ENCODE measurements around the gene KRT71.

Gene KRT71

DNA sequence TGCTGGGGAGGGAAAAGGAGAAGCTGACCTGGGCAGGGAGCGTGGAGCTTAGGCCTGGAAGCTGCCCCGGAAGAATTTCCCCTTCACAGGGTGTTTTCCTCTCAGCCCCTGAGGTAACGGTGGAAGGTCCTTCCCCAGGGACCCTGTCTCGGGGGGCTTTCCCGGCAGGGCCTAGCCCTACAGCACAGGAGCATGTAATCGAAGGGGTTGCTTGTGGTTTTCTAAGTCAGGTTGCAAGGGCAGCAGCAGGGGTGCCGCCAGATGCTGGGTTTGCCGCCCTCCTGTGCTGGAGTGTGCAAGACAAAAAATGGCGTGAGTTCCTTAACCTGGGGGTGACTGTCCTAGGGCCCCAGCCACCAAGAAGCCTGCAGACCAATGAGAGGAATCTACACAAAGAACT lies 22.3 kb upstream of the KRT71 start:
- DNase-seq (ENCODE audit: low spot score) = no peak

DNA sequence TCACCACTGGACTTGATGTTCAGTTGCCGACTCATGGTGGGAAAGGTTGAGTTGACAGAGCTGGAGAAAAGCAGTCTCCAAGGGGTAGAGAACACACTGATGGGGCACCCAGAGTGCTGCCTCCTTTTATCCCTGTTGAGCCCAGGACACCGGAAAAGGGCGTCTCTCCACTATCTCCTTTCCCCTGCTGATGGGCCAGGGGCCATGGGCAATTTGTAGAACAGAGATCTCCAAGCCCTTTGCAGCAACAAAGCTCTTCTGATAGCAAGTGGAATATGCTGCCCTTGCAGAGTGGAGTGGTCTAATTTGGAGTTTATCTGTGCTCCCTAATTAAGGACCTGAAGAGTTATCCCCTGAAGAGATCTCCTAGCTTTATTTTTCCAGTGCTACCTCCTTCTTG lies 20.8 kb upstream of the KRT71 start, which contains the start of gene KRT74:
Gene KRT74 (minus strand): TSS at position 101 of the 400 bp plus-strand sequence. CDS start 66 bp downstream, at position 35.
- no peak for DNase-seq (ENCODE audit: low spot score)

DNA sequence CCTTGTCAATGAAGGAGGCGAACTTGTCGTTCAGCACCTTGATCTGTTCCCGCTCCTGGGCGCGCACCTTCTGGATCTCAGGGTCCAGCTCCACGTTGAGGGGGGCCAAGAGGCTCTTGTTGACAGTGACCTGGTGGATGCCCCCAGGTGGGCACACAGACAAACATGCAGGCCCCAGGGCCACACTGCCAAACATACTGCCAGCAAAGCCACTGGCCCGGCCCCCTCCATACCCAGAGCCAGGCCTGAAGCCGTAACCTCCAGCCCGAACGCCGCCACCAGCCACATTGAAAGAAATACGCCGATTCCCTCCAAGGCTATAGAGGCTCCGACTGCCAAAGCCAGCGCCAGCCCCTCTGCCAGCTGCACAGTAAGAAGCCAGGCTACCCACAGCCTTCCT lies 20.4 kb upstream of the KRT71 start:
- DNase-seq (ENCODE audit: low spot score) = no peak

DNA sequence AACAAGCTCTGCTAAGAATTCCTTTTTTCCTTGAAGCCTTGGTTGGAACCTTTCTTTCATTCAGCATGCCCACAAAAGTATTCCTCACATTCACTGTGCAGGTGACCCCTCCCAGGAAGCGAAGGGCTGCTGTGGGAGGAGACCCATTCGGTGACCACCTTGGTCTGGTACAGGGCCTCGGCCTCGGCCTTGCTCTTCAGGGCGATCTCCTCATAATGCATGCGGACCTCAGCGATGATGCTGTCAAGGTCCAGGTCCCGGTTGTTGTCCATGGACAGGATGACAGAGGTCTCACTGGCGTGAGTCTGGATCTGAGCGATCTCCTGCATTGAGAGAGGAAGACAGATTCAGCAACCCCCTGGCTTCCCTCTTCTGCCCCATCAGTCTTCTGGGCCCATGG lies 17.6 kb upstream of the KRT71 start:
- DNase-seq (ENCODE audit: low spot score) = no peak

DNA sequence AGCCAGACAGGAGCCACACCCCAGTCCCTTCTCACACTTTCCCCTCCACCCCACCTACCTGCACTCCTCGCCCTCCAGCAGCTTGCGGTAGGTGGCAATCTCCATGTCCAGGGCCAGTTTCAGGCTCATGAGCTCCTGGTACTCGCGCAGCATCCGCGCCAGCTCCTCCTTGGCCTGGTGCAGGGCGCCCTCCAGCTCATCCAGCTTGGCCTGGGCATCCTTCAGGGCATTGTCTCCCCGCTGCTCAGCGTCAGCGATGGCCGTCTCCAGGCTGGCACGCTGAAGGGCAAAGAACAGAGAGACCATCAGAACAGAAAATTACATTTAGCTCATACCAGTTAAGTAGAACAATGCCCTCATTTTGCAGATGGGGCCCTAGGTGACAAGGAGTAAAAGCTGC lies 15.2 kb upstream of the KRT71 start:
- DNase-seq (ENCODE audit: low spot score) = no peak

DNA sequence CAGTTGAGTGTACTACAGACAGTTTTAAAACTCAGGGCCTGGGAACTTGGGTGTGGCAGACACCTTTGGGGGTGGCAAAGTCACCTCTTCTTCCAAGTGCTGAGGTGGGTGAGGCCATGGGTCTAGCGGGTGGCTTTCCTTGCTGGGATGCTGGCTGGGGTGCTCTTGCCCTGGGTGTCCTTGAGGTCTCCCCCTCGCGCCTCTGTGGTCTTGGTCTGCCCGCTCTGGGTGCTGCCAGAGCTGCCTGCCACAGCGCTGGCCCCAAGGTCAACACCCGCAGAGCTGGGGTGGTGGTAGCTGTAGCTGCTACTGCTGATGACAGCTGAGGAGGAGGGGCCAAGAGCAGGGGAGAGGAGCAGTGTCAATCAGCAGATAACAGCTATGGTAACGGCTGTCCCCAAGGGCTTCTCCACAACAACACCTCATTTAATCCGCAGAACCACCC lies 13.9 kb upstream of the KRT71 start:
- DNase-seq (ENCODE audit: low spot score) = no peak

DNA sequence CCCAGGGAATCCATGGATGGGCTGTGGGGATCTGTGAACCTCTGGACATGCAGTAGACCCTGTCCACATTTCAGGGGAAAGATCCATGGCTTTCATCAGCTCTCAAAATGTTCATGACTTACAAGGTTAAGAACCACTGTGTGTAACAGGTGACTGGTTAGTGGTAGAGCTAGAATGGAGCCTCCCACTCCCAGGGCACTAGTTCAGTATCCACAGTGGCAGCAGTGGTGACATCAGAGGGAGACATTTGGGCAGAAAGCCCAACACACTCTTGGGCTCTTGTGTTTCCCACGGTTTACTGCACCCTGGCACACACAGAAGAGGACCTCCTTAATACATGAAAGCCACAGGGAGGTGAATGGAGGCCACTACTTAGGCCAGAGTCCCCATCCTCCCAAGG lies 11.6 kb upstream of the KRT71 start:
- no peak for DNase-seq (ENCODE audit: low spot score)

DNA sequence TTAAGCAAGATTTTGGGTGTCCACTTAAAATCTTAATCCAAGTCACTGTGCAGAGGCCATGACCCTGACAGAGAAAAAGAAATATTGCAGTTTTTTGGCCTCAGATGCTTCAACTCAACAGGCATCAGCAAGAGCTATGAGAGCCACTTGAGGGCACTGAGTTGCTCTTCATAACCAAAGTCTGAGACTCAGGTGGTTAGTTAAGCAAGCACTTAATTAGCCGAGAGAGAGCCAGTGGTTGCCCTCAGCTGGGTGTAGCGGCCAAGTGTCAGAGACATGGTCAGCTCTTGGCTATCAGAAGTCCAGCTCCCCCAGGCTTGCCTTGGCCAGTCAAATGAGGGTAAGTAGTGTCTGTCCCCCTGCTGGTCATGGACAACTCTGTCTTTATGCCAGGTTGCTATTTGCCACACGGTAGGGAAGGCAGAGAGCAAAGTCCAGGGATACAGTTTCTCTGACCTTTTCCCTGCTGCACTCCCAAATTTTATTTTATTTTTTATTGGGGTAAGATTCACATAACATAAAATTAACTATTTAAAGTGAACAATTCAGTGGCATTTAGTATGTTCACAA lies 9.0 kb upstream of the KRT71 start:
- no peak for DNase-seq (ENCODE audit: low spot score)

DNA sequence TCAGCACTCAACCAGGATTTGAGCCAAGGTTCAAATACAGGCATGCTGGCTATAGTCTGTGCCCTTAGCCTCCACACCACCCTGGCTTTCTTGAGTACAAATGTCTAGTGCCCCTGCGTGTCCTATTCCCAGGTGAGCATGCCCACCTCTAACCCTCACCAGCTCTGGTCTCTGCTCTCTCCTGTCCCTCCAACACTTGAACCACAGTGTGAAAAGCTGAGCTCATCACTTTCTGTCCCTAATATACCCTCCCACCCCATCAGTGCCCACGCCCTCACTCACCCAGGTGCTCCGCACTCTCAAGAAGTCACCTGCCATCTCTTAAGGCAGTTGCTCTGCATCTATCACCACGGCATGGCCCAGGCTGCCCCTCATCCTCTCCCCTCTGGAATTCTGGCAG lies 7.0 kb upstream of the KRT71 start:
- no peak for DNase-seq (ENCODE audit: low spot score)

DNA sequence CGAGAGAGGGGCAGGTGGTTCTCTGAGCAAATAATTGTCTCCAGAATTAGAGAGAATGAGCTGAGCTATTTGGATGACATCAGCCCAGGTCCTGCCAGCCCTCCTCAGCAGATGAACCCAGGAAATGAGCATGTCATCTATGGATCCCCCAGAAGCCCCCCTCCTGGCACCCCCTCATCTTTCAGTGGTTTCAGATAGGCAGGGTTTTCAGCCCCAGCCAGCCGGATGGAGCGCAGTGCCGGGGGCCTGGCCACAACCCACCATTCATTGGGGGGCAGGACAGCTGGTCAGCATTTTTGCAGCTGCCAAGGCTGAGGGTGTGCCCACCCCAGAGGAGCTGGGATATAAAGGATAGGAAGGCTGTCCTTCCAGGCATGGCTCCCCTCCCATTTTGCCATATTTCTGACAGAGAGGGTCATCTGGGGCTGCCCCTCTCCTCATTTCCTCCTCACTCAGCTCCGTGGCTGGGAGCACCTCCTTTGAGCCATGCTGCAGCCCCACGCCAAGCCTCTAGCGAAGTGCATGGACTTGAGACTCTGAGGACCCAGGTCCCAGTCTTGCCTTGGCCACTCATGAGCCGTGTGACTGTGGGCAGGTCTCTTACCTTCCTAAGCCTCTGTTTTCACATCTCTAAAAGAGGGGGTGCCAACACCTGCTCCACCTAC lies 6.0 kb upstream of the KRT71 start:
- DNase-seq (ENCODE audit: low spot score) = no peak

DNA sequence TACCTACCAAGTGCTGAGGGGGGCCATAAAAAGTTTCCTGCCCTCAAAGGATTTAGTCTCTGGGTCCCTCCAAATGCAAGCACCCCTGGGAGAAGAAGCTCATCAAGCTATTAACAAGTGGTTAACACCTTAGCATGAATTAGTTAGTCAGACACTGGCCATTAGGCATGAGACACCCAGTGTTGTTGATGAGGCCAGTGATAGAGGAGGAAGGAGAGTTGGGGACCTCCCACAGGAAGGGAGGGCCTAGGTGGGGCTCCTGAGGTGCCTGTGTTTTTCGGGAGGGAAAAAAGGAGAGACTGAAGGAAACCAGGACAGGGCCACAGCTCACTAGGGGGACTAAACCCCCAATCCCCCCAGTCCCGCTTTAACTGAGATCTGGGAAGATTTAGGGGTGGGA lies 4.5 kb upstream of the KRT71 start:
- DNase-seq (ENCODE audit: low spot score) = no peak

DNA sequence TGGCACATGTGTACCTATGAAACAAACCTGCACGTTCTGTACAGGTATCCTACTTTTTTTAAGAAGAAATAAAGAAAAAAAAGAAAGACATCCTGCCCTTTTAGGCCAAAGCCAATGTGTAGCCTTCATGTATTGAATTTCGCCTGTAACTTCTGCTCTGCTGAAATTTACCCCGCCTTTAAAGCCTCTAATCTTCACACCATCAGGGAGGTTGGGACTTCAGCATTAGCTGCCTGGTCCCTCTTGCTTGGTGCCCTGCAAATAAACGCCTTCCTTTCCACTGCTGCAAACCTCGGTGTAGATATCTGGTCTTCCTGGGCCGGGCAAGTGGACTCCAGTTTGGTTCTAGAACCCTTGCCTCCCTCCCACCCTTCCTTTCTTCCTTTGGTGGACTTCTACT lies 2.6 kb upstream of the KRT71 start:
- DNase-seq (ENCODE audit: low spot score) = no peak

DNA sequence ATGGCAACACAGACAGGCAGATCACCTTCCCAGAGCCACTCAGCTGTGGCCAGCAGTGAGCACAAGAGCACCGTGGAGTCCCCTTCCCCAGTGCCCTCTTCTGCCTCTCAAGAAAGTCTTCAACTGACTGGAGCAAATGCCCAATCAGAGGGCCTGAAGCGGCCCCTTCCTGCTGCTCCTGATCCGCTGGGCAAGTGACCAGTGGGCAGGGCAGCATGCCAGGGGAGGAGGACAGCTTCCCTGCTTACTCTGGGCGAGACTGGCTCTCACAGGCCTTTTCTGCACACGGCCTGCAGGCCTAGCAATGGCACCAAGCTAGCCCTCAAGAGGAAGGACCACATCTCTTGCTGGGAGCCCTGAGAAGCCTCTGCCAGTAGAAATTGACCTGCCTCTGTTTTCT lies 890 bp downstream of the KRT71 start:
- DNase-seq (ENCODE audit: low spot score) = peak; percentile 51

DNA sequence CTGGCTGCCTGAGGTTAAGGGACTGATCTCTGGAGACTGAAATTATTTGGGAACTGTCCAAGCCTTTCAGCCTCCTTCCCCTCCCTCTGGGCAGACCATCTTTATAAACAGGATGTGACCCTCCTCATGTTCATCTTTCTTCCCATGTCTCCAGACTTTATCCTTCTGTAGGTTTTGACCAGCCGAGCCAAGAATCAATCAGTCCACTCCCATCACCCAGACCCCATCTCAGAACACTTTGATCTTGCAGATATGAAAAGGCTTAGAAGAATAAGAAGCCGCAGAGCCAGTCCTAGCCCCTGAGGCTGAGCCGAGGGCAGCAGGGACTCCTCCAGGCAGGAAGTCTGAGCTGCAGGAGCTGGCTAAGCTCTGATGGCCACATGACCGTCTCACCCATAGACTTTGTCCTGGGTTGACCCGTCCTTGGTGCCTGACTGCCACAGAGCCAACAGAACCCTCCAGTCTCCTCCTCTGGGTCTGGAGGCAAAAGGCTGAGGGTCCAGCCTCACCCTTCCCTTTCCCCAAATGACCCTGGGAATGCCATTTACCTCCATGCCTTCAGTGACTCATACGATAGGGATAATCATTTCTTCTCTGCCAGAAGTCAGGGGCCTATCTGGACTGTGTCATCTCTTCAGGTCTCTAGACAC lies 1.6 kb downstream of the KRT71 start:
- no peak for DNase-seq (ENCODE audit: low spot score)

DNA sequence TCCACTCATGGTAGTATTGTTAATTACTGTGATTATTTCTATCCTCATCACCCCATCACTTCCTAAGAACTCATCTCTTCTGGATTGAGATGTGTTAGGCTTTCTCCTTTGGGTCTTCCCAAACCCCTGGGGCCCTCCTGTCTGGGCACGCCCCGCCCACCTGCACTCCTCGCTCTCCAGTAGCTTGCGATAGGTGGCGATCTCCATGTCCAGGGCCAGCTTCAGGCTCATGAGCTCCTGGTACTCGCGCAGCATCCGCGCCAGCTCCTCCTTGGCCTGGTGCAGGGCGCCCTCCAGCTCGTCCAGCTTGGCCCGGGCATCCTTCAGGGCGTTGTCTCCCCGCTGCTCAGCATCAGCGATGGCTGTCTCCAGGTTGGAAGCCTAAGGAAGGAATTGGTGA lies 6.8 kb downstream of the KRT71 start:
- no peak for DNase-seq (ENCODE audit: low spot score)

DNA sequence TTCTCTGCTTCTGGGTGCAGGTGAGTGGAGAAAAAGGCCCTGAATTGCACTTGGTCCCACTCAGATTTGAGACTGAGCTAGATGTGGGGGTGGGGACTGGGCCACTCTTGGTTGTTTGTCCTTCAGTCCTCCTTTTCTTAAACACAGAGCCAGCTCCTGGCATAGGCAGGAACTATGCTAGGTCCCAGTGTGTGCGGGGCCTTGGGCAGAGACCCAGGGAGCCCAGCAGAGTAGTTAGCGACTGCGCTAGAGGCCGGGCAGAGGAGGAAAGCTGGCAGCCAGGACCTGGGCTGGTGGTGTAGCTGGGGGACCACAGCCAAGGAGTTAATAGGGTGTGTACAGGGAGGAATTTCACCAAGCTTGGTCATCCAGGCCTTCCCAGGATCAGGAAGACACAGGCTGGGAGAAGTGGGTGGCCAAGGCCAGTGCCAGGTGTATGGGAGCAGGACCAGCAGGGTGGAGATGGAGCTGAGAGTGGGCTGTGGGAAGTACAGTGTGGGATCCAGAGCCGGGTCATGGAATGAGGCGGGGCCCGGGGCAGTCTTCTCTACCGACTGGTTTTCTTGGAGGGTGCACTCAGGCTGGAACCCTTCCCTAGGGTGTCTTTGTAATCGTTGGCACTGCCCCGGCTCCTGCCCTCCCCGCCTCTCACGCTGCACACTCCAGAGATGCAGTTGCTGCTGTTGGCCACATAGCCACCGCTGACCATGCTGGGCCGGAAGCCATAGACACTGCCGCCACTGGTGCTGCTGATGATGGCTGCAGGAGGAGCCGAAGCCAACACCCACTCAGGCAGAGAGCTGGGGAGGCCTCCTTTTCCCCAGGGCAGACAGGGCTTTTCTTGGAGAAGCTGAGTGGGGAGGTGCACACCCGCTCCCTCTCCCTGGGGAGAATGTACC lies 8.7 kb downstream of the KRT71 start:
- DNase-seq (ENCODE audit: low spot score) = peak; percentile 65

DNA sequence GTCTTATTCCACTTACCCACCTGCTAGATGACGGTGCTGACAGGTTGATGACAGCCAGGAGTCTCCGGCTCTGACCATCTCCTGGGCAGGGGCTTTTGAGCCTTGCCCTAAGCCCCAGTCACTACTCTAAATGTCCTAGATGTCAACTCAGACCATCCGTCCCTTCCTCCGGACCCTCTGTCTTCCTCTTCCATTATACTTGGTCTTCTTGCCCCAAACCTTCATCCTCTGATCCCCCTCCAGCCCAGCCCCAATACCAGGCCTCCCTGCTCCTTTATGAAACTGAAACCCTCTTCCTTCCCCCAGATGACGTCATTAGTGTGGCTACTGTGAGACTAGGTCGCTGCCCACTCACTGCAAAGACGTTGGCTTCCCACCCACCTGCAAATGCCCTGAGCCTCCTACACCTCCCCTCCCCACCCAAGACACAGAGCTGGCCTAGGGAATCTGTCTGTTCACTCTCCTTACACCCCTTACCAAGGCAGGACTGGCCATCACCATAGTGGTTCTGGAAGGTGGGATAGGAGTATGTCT lies 10.1 kb downstream of the KRT71 start:
- DNase-seq (ENCODE audit: low spot score) = no peak

DNA sequence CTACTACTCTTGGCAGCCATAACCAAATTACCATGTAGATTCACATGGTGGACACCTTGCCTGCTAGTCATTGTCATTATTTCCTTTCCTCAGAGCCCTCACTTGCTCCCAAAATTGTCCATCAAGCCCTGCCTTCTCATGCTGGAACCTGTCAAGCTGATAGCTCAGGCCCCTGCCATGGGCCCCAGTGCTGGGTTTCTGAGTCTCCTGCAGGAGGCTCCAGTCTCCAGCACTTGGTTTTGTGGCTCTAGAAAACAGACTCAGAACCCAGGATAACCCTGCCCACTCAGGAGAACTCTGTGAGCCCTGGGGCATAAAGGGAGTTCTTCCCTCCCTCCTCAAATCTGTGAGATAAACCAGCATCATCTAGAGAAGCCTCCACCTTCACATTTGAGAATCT lies 10.8 kb downstream of the KRT71 start:
- DNase-seq (ENCODE audit: low spot score) = no peak

DNA sequence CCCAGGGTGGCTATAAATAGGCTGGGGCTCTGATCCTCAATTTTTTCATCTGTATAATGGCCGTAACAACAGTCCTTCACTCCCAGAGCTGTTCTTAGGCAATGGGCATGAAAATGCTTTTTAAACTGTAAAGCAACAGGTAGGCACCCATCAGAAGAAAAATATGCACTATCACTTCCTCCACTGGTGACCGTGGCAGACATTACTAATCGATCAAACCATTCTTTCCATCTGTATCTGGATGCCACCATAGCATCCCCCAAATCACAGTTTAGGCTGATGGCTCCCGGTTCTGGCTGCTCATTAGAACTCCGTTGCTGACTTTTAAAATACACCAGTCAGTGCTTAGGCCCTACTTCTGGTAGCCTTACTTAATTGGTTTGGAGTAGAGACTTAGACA lies 11.2 kb downstream of the KRT71 start:
- DNase-seq (ENCODE audit: low spot score) = no peak

DNA sequence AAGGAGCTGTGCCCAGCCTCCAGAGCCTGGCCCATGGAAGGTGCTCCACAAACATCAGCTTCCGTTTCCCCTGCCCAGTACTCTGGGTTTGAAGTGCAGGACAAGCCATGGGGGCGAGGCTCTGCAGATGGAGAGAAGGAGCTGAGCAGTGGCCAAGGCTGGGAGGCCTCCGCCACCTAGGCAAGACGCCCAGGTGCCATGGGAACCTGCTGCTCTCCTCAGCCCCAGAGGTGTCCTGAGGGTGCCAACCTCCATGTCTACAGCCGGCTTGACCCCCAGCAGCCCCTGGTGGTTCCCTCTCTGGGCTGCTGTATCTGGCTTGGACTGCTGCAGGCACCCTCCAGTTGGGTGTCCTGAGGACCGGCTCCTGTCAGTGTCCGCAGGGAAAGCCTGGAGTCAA lies 12.4 kb downstream of the KRT71 start:
- no peak for DNase-seq (ENCODE audit: low spot score)

DNA sequence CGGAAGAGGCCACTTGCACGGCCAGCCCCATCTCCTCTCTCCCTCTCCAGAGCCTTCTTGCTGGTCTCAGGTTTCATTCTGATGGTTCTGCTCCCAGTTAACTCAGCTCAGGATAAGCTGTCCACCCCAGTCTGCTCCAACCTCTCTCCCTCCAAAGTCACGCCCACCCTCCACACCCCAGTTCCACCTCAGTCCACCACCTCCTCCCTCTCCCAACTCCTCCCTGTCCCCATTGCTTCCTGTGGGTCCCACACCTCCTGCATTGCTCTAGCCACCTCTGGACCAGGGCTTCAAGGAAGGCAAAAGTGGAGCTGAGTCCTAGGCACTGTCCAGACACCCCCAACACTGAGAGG lies 13.1 kb downstream of the KRT71 start:
- DNase-seq (ENCODE audit: low spot score) = no peak

DNA sequence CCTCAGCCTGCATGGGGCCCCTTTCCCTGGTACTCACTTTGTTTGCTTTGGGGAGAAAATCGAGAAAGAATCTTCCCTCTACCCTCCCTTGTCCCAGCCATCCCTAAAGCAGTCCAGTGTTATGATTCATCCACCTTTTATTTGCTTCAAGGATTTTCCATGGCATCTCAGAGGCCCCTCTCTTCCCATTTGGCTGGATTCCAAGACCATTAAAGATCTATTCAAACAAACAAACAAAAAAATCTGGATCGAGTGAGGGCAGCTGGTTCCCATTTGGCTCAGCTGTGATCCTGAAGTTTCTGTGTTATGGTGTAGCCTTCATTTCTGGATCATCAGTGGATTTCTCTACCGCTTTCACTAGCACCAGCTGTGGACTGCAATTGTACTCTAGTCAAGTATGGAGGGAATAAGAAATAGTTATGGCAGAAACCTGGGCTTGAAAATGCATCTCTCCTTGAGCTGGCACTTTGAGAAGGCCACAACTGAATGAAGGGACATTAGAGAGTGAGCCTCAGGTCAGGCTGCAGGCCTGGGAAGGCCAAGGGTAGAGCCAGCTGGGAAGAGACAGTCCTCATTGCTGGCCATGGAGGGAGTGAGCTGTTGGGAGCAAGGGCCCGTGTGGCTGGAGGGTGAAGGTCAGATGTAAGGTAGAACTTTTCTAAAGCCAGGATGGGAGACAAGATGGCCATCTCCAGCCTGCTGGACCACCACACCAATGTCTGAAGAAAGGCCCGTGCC lies 13.7 kb downstream of the KRT71 start:
- no peak for DNase-seq (ENCODE audit: low spot score)
